ENCODE measurements around the gene NLRP6.
"Not testable (repeated sequence)": the region's sequence is repeated elsewhere in the genome, so short reads cannot be mapped to it uniquely, and the experiment has no call there.

NLRP6 gene

DNA sequence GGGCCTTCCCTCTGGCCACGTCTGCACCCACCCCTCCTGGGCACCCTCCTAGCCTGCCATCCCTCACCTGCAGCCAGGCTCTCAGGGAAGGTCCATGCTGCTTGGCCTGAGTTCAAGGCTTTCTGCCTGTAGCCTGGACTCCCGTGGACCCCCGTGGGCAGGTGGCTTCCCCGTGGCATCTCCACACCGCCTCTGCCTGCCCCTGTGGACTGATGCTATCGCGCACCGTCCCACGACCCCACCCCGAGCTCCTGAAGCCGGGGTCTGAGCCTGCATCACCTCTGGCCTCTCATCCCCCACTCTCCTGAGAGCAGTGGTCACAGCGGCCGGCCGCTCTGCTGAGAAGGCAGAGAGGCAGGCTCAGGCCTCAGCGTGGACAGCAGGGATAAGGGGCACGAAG lies 16.6 kb downstream of the NLRP6 start:
- no peak for DNase-seq

DNA sequence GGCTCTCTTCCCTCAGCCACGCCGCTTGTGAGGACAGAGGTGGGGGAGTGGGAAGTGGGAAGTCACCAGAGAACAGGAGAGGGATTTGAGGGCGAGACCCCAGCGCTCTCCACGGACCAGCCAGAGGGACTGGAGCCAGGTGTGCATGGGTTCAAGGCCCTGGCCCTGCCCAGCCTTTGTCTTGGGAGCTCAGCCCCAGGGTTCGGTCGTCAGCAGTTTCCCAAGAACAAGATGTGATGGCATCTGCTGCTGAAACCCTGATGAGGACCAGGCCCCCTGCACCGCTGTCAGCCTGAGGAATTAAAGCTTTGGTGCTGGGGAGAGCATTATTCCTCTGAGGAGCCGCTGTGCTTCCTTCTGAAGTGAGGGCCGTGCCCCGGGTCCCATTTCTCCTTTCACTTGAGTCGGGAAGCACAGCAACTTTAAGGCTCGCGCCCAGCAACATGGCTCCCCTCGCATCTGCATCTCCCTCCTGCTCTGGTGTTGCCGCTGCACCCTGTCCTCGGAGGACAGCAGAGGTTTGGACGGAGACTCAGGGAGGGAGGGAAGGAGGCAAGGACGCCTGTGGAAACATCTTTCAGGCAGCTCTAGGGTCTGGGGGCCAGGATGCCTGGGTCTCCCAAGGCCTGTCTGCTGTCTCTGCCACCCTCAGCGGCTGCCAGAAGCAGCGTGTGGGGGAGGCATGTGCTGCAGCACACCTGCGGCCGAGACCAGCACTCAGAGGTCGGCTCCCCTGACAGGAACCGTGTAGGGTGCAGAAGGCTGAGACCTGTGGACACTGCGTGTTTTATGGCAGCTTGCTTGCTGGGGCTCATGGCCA lies 17.4 kb downstream of the NLRP6 start:
- DNase-seq = no peak

- DNase-seq = no peak
Observed at GRCh38 chr11:296171-297050, 18.2 kb downstream of the NLRP6 start.

DNA sequence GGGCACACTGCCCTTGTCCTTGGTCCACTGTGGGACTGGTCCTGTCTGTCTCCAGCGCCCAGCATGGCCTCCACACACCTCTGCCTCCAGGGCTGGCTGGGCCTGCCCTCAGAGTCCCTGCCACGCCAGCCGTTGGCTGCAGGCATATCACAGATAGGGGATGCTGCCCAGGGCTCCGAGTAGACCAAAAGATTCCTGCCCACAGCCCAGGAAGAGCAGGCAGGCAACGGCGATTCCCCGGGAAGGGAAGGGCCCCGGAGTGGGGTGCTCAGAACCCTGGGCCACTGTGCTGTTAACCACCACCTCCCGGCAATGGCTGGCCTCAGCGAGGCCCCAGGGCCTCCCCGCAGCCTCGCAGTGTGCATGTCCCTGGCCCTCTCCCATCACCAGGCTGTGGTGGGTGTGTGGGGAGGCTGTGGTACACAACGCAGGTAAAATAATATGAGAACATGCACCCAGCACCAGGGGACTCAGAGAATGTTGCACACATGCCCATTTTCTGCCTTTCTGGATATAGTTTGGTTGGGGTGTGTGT lies 18.9 kb downstream of the NLRP6 start:
- no peak for DNase-seq

GRCh38 chr11:297586-298405 lies 19.6 kb downstream of the NLRP6 start:
- no peak for DNase-seq

GRCh38 chr11:298406-299065 lies 20.3 kb downstream of the NLRP6 start:
- no peak for DNase-seq

GRCh38 chr11:299081-299891 lies 21.1 kb downstream of the NLRP6 start, which contains the start of gene IFITM5:
Gene IFITM5 (minus strand): TSS chr11:299526. CDS start chr11:299490, 36 bp downstream.
- DNase-seq = no peak

GRCh38 chr11:299951-300735 lies 21.9 kb downstream of the NLRP6 start:
- no peak for DNase-seq

DNA sequence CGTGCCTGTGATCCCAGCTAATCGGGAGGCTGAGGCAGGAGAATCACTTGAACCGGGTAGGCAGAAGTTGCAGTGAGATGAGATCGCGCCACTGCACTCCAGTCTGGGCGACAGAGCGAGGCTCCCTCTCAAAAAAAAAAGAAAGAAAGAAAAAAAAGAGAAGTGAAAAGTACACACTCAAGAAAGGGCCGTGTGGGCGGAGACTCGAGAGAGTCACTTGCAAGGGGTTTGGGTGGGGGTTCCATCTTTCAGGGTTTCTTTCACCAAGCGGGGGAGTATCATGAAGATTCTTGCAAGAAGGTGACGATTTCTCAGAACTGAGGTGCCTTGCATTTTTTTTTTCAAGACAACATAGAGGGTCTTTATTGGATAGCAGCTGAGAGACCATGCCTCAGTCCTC lies 25.2 kb downstream of the NLRP6 start:
- DNase-seq = no peak

GRCh38 chr11:304061-304506 lies 25.9 kb downstream of the NLRP6 start:
- DNase-seq = no peak

GRCh38 chr11:304915-305843 lies 27.0 kb downstream of the NLRP6 start:
- no peak for DNase-seq

GRCh38 chr11:305844-306211 lies 27.6 kb downstream of the NLRP6 start:
- DNase-seq = no peak

DNA sequence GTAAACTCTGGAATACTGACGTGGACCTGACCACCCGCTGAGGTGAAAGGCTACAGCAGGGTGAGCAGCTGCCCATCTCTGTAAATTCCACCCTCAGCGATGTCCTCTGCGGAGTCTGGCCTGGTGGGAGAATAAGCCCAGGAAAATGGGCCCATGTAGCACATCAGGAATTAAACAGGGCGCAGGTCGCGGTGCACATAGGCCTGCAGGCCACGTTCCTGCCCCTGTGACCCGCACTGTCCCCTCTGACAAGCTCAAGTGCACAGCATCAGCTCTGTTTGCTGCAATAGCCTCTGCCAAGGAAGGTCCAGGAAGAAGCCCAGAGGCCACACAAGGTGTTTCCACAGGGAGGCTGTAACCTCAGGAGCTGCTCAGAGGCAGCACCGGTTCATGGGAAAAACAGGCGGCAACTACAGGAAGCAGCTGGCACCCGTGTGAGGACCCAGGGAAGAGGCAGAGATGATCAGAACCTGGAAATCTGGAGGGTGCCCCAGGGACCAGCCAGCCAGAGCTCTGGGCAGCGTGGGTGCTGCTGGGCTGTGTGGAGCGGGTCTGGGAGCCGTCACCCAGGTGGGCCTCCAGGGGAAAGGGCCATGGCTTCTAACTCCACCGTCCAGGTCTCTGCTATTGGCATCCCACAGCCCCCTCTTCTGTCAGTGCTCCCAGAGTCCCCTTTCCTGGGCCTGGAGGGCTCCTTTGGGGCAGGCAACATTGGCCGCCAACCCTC lies 28.6 kb downstream of the NLRP6 start:
- DNase-seq = no peak

DNA sequence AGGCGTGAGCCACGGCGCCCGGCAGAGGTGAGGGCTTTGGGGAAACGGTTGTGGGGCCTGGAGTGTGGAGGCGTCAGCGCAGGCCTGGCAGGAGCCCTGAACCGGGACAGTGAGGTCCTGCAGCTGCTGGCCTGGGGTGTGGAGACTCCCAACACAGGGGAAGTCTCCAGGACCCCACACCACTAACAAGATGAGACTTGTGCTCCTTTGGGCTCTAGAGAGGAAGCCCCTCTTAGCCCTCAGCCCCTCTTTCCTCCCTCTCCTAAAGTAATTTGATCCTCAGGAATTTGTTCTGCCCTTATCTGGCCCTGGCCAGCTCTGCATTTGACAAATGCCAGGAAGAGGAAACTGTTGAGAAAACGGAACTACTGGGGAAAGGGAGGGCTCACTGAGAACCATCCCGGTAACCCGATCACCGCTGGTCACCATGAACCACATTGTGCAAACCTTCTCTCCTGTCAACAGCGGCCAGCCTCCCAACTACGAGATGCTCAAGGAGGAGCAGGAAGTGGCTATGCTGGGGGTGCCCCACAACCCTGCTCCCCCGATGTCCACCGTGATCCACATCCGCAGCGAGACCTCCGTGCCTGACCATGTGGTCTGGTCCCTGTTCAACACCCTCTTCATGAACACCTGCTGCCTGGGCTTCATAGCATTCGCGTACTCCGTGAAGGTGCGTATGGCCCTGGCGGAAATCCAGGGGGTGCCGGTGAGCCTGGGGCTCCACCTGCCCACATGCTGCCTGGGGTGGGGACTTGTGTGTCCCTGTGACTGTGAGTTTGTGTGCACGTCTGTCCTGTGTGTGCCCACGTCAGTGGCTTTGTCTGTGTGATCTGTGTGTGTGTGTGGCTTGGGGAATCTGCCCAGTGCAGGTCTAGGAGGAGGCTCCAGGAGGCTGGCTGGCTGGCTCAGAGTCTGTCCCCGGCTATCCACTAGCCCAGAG lies 29.8 kb downstream of the NLRP6 start, which contains the start of gene IFITM2:
Gene IFITM2, plus strand, starts transcription at position 51 of the 943 bp plus-strand sequence. Its CDS starts 377 bp downstream, at position 428.
- DNase-seq = not testable (repeated sequence)

GRCh38 chr11:308740-309665 lies 30.8 kb downstream of the NLRP6 start:
- DNase-seq = not testable (repeated sequence)
